DND-41 (cell line): ENCODE results near the gene PRKAG2.

ENCODE experiments used
- EZH2 ChIP-seq: IDR thresholded peaks from 3 replicates; pipeline ENCODE4 v1.6.1; 2012; ENCODE audit warnings: borderline replicate concordance, low read depth, mild to moderate bottlenecking, moderate library complexity, low read length, inconsistent platforms; ENCODE audit not compliant: severe bottlenecking
- TF ChIP-seq, protein P1 (sequence below): IDR thresholded peaks from 2 replicates; pipeline ENCODE4 v1.5.1; 2012; ENCODE audit warnings: borderline replicate concordance, low read length, moderate library complexity, mild to moderate bottlenecking; ENCODE audit not compliant: poor library complexity, severe bottlenecking; ENCODE audit errors: extremely low read depth

DNA sequence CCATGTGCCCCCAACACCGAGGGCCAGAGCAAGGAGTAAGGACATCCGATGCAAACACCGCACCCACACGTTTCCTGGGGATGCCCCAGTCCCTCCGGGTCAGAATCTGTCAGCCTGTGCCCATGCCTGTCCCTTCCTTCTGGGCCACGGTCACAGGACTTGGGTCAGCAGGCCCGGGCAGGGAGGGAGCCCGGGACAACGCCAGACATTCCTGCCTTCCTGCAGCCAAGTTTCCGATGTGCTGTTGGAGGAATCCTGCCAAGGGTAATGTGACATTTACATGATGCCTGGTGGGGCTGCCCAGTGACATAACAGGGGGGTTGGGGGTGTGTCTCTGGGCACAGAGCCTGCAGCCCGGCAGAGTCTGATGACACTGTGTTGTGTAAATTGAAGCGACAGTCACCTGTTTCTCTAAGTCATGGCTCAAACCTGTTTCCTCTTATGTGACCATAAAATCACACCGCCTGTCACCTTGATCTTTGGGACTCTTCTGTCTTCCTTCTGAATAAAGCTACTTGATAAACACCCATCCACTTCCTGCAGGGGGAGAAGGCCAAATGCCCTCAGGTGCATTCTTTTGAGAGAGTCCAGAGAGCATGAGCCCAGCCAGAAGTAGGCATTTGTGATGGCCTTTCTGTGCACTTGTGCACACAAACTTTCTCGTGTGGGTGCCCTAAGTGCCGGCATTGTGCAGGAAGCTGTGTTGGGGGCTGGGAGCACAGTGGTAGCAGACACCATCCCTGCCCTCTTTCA lies 181.9 kb downstream of the PRKAG2 start:
- TF ChIP-seq, protein P1, sequence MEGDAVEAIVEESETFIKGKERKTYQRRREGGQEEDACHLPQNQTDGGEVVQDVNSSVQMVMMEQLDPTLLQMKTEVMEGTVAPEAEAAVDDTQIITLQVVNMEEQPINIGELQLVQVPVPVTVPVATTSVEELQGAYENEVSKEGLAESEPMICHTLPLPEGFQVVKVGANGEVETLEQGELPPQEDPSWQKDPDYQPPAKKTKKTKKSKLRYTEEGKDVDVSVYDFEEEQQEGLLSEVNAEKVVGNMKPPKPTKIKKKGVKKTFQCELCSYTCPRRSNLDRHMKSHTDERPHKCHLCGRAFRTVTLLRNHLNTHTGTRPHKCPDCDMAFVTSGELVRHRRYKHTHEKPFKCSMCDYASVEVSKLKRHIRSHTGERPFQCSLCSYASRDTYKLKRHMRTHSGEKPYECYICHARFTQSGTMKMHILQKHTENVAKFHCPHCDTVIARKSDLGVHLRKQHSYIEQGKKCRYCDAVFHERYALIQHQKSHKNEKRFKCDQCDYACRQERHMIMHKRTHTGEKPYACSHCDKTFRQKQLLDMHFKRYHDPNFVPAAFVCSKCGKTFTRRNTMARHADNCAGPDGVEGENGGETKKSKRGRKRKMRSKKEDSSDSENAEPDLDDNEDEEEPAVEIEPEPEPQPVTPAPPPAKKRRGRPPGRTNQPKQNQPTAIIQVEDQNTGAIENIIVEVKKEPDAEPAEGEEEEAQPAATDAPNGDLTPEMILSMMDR = no peak
- TF ChIP-seq EZH2 = no peak
